OCI-LY1 (cell line): ENCODE data around the gene KLC1.

Experiments
- H2AFZ ChIP-seq: fragments of 200-600 bp; sonication (generic), shearing (Covaris generic); 2 replicates; pipeline ENCODE4 v1.6.0; 2014; ENCODE audit warnings: antibody characterized with exemption, mild to moderate bottlenecking, low read length
- H3F3A ChIP-seq: fragments of 200-600 bp; sonication (generic), shearing (Covaris generic); 2 replicates; pipeline ENCODE4 v1.6.0; 2014; ENCODE audit warnings: mild to moderate bottlenecking, antibody characterized with exemption, low read length, moderate library complexity; ENCODE audit not compliant: insufficient read depth
- H3K27ac ChIP-seq: fragments of 200-600 bp; sonication (generic); 2 replicates; pipeline ENCODE4 v1.5.1; 2014; ENCODE audit warnings: low read length, mixed run types, mild to moderate bottlenecking, low read depth; ENCODE audit not compliant: poor library complexity, severe bottlenecking
- H3K27me3 ChIP-seq: fragments of 200-600 bp; sonication (generic); 2 replicates; pipeline ENCODE4 v1.6.0; 2014; ENCODE audit warnings: antibody characterized with exemption, mild to moderate bottlenecking, low read length, moderate library complexity; ENCODE audit not compliant: insufficient read depth
- H3K36me3 ChIP-seq: fragments of 200-600 bp; sonication (generic); 2 replicates; pipeline ENCODE4 v1.6.1; 2014; ENCODE audit warnings: mild to moderate bottlenecking, antibody characterized with exemption, low read length, moderate library complexity, mixed read lengths; ENCODE audit not compliant: insufficient read depth
- H3K4me1 ChIP-seq: fragments of 200-600 bp; sonication (generic); 2 replicates; pipeline ENCODE4 v1.5.1; 2014; ENCODE audit warnings: mild to moderate bottlenecking, low read length, moderate library complexity; ENCODE audit not compliant: insufficient read depth, severe bottlenecking
- H3K4me2 ChIP-seq: fragments of 200-600 bp; sonication (generic), shearing (Covaris generic); 2 replicates; pipeline ENCODE4 v1.6.1; 2014; ENCODE audit warnings: low read length
- H3K4me3 ChIP-seq: fragments of 200-600 bp; sonication (generic); 2 replicates; pipeline ENCODE4 v1.5.1; 2014; ENCODE audit warnings: low read length, low read depth, mild to moderate bottlenecking, mixed read lengths; ENCODE audit not compliant: poor library complexity, severe bottlenecking
- H3K79me2 ChIP-seq: fragments of 200-600 bp; shearing (Covaris generic); 2 replicates; pipeline ENCODE4 v1.6.1; 2016; ENCODE audit warnings: mixed run types, low read length, mixed read lengths; ENCODE audit not compliant: insufficient read depth
- H3K9ac ChIP-seq: fragments of 200-600 bp; sonication (generic), shearing (Covaris generic); 2 replicates; pipeline ENCODE4 v1.6.1; 2014; ENCODE audit warnings: mild to moderate bottlenecking, low read length, mixed read lengths
- H3K9me2 ChIP-seq: fragments of 200-600 bp; sonication (generic), shearing (Covaris generic); 2 replicates; pipeline ENCODE4 v1.6.1; 2014; ENCODE audit warnings: low read depth, mild to moderate bottlenecking, low read length, mixed read lengths
- H3K9me3 ChIP-seq: fragments of 200-600 bp; shearing (Covaris generic); 2 replicates; pipeline ENCODE4 v1.6.1; 2014; ENCODE audit warnings: low read length, mixed read lengths
- H4K20me1 ChIP-seq: fragments of 200-600 bp; sonication (generic), shearing (Covaris generic); 2 replicates; pipeline ENCODE4 v1.6.0; 2016; ENCODE audit warnings: mild to moderate bottlenecking, low read length; ENCODE audit not compliant: insufficient read depth
- EZH2 ChIP-seq: fragments of 200-600 bp; sonication (generic), shearing (Covaris generic); IDR thresholded peaks from 2 replicates; pipeline ENCODE4 v1.8.0; 2017; ENCODE audit warnings: borderline replicate concordance, mixed run types, mild to moderate bottlenecking, antibody characterized with exemption, low read length, moderate library complexity, mixed read lengths
- TF ChIP-seq, protein P1 (sequence below): fragments of 200-600 bp; sonication (generic), shearing (Covaris generic); IDR thresholded peaks from 2 replicates; pipeline ENCODE4 v1.5.1; 2017; ENCODE audit warnings: mild to moderate bottlenecking, antibody characterized with exemption, low read length, moderate library complexity, mixed read lengths

Gene KLC1

DNA sequence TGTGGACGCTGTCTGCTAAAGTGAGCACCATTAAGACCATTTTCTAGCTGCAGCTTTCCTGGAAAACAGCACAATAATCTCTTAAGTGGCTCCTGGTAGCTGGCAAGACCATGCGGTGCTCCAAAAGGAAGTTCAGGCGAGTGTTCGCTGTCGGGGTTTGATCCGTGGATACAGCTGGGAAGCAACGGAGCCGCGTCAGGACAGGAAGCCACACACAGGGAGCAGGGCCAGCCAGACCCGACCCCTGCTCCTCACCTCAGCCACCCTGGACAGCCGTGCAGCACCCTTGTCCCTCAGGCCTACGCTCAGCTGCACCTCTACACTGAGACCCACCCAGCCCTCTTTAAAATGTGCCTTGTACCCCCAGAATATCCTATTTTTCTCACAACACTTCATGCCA is 106.0 kb downstream of the KLC1 start:
- Histone ChIP-seq H3K79me2 (no peaks in the 10 kb centered on the region), H3K4me2 (no peak overlapping the region), H3K27me3 (no peaks in the 10 kb centered on the region), H2AFZ (no peak overlapping the region), H3K4me3 (no peak overlapping the region), H3K9me3 (no peaks in the 10 kb centered on the region), H3K4me1 (no peaks in the 10 kb centered on the region), H3K27ac (no peak overlapping the region), H3F3A (no peaks in the 10 kb centered on the region), H3K36me3 (peaks cover 66% of the 10 kb centered on the region), H3K9ac (no peak overlapping the region), H3K9me2 (no peaks in the 10 kb centered on the region), H4K20me1 (no peaks in the 10 kb centered on the region)
- TF ChIP-seq, protein P1, sequence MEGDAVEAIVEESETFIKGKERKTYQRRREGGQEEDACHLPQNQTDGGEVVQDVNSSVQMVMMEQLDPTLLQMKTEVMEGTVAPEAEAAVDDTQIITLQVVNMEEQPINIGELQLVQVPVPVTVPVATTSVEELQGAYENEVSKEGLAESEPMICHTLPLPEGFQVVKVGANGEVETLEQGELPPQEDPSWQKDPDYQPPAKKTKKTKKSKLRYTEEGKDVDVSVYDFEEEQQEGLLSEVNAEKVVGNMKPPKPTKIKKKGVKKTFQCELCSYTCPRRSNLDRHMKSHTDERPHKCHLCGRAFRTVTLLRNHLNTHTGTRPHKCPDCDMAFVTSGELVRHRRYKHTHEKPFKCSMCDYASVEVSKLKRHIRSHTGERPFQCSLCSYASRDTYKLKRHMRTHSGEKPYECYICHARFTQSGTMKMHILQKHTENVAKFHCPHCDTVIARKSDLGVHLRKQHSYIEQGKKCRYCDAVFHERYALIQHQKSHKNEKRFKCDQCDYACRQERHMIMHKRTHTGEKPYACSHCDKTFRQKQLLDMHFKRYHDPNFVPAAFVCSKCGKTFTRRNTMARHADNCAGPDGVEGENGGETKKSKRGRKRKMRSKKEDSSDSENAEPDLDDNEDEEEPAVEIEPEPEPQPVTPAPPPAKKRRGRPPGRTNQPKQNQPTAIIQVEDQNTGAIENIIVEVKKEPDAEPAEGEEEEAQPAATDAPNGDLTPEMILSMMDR: no peak
- TF ChIP-seq EZH2: no peak

DNA sequence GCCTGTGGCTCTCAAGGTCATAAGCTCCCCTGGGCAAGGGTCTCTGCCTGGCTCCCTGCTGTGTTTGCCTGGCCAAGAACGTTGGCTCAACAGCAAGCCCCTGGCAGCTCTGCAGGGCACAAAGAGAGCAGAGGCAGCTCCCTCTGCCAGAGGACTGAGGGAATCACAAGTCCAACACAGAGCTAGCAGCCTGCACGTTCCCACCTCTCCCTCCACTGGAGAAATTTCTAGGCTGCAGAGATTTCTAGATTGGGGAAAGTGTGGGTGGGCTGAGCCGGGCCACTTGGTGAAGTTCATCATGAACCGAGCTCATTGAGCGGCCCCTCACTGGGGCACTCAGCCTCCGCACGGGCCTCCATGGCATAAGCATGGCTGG is 106.4 kb downstream of the KLC1 start:
- no peaks in the 10 kb centered on the region for H3K9me3 ChIP-seq
- TF ChIP-seq EZH2: no peak
- no peak overlapping the region for H3K4me3 ChIP-seq
- H3K9me2 ChIP-seq: no peaks in the 10 kb centered on the region
- no peaks in the 10 kb centered on the region for H3K4me1 ChIP-seq
- no peak overlapping the region for H3K9ac ChIP-seq
- no peak overlapping the region for H3K27ac ChIP-seq
- H2AFZ ChIP-seq: no peak overlapping the region
- no peaks in the 10 kb centered on the region for H4K20me1 ChIP-seq
- no peaks in the 10 kb centered on the region for H3F3A ChIP-seq
- H3K36me3 ChIP-seq: peaks cover 66% of the 10 kb centered on the region
- H3K4me2 ChIP-seq: no peak overlapping the region
- no peaks in the 10 kb centered on the region for H3K27me3 ChIP-seq
- H3K79me2 ChIP-seq: no peaks in the 10 kb centered on the region

DNA sequence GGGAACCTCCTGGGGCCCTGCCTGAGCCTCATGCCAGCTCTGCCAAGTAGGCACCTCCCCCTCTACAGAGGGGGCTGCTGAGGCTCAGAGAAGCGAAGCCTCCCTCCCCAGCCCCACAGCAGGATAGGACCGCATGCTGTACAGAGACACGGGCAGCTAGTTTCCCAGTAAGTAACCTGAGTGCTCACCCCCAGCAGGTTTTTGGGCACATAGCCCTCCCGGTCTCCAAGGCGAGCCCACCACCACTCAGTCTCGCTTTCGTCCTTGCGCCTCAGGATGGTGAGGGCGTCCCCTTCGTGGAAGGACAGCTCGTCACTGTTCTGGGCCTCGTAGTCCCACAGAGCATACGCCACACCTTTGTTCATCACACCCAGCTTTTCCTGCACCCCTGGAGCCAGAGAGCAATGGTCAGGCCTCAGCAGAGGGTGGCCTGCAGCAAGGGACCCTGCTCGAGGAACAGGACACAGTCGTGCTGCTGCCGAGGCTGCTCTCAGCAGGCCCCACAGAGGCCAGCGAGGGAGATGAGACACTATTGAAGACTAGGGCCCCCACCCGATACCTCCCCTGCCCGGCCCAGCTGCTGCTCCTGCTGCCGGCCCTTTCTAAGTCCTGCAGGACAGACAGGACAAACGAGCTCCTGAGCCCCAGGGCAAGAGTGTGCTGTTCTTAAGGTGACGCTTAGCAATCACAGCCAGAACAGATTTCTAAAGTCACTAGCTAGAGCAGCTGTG is 107.0 kb downstream of the KLC1 start:
- peaks cover 65% of the 10 kb centered on the region for H3K36me3 ChIP-seq
- H3K4me2 ChIP-seq: no peak overlapping the region
- H2AFZ ChIP-seq: no peak overlapping the region
- no peaks in the 10 kb centered on the region for H3K9me2 ChIP-seq
- no peaks in the 10 kb centered on the region for H3K79me2 ChIP-seq
- TF ChIP-seq EZH2: no peak
- TF ChIP-seq, protein P1: no peak
- H3K4me1 ChIP-seq: no peaks in the 10 kb centered on the region
- H4K20me1 ChIP-seq: no peaks in the 10 kb centered on the region
- H3K27me3 ChIP-seq: no peaks in the 10 kb centered on the region
- no peak overlapping the region for H3K9ac ChIP-seq
- no peaks in the 10 kb centered on the region for H3F3A ChIP-seq
- H3K4me3 ChIP-seq: no peak overlapping the region
- no peak overlapping the region for H3K27ac ChIP-seq
- no peaks in the 10 kb centered on the region for H3K9me3 ChIP-seq
